Stimulated activated CD8-positive, alpha-beta memory T cell treated with anti-CD3 and anti-CD28 coated beads, Interleukin-2, amount 100 ng/mL, for 1 hour (primary cell): ENCODE data around the gene SOWAHA.
A peak's percentile ranks its signal among the peaks of the same experiment; 100 is the strongest.

ENCODE experiments used
- DNase-seq, 2 donors: peaks; one replicate each; pipeline ENCODE4 v3.0.0-alpha.2; 2020; ENCODE audit warnings: low read depth in 2 of 2

Gene SOWAHA

GRCh38 chr5:132807163-132807838 lies 5.8 kb upstream of the SOWAHA start:
- DNase-seq: no peak

DNA sequence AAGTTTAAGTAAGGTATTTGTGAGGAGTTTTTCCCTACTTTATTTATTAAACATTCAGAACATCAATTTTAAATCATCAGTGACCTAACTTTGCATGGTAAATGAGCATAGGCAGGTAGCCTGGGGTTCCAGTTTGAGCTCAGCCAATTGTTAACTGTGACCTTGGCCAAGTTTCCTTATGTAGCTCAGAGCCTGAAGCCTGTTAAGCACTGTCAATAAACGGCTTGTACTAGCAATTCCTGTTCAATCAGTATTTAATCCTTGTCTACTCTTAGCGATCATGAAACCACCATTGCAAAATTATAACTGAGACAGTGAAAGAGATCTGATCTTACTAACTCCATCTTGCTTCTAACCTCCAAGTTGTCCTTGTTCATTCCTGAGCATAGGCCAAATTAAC lies 4.7 kb upstream of the SOWAHA start:
- DNase-seq: no peak

DNA sequence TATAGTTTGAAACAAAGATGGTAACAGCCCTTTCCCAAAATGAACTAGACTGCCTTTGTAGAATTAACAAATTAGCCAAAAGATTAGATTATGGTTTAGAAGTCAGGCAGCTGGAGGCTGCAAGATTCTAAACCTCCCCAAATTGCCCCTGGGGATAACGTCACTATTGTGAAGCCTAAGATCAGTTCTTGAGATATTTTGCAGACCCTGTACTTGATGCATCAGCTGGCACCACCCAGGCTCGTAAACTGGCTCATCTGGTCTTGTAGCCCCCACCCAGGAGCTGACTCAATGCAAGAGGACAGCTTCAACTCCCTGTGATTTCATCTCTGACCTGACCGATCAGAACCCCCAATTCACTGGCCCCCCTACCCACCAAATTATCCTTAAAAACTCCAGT lies 4.2 kb upstream of the SOWAHA start:
- no peak for DNase-seq

- DNase-seq: no peak
These were observed 2.5 kb upstream of the SOWAHA start for GRCh38 chr5:132810605-132811004.

GRCh38 chr5:132812123-132812765 lies 858 bp upstream of the SOWAHA start:
- DNase-seq: no peak

DNA sequence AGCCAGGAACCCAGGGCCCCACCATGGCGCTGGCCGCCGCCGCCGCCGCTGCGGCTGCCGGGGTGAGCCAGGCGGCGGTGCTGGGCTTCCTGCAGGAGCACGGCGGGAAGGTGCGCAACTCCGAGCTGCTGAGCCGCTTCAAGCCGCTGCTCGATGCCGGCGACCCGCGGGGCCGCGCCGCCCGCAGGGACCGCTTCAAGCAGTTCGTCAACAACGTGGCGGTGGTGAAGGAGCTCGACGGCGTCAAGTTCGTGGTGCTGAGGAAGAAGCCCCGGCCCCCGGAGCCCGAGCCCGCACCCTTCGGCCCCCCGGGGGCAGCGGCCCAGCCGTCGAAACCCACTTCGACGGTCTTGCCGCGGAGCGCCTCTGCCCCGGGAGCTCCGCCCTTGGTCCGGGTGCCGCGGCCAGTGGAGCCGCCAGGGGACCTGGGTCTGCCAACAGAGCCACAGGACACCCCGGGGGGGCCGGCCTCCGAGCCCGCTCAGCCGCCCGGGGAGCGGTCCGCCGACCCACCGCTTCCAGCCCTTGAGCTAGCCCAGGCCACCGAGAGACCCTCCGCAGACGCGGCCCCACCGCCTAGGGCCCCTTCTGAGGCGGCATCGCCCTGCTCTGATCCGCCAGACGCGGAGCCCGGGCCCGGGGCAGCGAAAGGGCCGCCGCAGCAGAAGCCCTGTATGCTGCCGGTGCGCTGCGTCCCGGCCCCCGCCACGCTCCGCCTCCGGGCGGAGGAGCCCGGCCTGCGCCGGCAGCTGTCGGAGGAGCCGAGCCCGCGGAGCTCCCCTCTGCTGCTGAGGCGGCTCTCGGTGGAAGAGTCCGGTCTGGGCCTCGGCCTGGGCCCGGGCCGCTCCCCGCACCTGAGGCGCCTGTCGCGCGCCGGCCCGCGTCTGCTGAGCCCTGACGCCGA lies 749 bp downstream of the SOWAHA start:
- no peak for DNase-seq

- DNase-seq: no peak
These were observed 1.6 kb downstream of the SOWAHA start for GRCh38 chr5:132814503-132815294.

DNA sequence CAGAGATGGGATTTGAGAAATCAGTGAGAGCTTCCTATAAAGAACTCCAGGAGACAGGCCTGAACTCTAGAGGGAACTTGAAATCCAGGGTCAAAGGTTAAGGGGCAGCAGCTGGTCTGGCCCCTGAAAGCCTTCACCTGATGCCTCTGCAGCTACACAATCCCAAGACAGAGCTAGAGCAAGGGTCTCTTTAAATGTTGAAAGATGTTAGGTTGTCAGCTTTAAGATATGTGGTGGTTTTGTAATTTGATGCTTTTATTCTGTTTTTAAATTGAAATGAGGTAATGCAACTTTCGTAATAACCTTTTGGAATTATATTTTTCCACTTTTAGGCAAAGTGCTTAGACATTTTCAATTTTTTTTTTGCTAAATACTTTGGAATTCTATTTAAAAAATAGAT lies 2.4 kb downstream of the SOWAHA start:
- DNase-seq: no peak

GRCh38 chr5:132816083-132816482 lies 3.0 kb downstream of the SOWAHA start:
- no peak for DNase-seq

- no peak for DNase-seq
These were observed 3.5 kb downstream of the SOWAHA start for GRCh38 chr5:132816554-132816953.

DNA sequence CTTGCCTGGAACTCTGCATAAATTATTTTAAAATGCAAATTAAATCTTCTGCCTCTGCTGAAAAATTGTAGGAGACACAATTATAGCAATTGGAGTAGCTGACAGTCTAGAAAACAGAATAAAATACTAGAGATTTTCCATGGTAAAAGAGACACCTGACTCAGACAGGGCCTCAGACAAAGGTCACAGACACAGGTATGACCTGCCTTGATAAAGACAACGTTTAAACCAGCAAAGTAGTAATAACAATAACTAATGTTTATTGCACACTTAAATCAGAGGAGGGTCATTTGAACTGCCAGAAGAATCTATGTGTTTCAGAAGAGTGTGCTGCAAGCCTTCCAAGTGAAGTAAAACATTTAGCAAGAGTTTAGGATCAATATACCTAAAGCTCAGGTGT lies 3.9 kb downstream of the SOWAHA start:
- no peak for DNase-seq

GRCh38 chr5:132819468-132819867 lies 6.4 kb downstream of the SOWAHA start:
- no peak for DNase-seq

DNA sequence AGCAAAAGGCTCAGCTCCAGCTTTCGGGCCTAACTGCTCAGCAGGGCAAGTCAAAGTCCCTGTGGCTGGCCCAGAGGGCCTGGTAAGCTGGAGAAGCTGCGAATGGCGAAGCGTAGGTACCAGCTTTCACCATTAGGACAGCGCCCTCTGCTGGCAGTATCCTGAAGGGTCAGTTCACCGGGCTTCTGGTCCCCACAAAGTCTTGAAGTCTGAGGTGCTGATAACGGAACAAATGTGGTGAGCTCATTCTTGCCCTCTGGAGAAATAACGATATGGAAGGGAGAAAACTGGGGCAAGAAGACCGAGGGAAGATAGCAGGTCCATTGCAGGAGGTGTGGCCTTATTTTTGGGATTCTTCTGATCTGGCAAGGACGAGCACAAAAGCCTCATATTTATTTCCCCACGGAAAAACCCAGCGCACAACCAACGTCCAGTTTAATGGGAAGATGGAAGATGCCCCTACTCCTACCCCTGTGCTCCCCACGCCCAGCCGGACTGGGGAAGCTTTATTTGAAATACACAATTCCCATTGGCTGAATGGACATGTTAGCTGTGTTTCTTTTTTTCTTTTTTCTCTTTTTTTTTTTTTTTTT lies 7.2 kb downstream of the SOWAHA start:
- DNase-seq: peak; percentile 73 to 79

DNA sequence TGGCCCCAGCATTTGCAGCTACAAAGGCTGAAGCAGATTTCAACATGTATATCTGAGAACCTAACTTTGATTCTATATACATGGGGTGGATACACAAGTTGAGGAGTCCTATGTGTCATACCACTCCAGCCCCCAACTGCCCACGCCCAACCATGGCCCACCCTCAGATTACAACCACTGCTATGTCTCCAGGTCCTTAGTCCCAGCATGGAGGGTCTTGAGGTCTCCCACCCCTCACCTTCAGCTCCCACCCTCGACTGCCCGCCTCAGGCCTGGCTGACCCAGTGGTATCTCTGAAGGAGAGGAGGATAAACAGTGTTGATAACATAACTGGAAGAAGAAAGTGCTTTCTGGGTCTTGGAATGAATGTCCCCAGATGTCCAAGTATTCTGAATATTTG lies 8.2 kb downstream of the SOWAHA start:
- no peak for DNase-seq

- DNase-seq: no peak
These were observed 8.7 kb downstream of the SOWAHA start for GRCh38 chr5:132821791-132822190.

DNA sequence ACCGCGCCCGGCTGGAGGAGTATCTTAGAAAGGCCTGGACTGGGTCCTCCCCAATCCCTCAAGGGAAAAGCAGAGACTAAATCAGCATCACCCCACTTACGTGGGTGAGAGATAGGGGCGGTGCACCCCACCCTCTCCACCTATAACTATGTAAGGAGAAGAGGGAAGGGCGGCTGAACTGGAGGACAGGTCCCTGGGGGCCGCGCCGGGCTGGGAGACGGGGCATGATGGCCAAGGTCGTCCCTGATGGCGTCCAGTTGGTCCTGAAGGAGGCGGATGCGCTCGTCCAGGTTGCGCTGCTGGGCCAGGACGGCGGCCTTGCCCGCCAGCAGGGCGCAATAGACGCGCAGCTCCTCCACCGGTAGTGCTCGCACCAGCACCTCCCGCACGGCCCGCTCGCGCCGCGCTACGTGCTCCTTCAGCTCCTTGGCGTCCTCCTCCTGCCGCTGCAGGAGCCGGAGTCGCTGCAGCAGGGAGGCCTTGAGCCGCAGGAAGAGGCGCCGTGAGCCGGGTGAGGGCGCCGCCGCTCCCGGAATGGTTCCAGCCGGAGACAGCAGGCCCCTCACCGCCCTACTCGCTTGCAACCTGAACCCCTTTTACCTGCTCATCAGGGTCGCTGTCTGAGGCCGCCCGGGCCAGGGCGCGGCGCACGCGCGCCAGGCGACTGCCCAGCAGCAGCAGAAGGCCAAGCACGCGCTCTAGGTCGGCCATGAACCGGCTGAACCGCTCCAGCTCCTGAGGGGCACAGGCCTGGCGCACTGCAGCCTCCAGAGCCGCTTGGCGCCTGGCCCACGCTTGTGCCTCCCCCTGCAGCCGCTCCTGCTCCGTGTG lies 9.8 kb downstream of the SOWAHA start:
- DNase-seq: no peak

- DNase-seq: no peak
These were observed 10.5 kb downstream of the SOWAHA start for GRCh38 chr5:132823481-132824050.

GRCh38 chr5:132824426-132824825 lies 11.3 kb downstream of the SOWAHA start:
- DNase-seq: no peak

- DNase-seq: no peak
These were observed 12.1 kb downstream of the SOWAHA start for GRCh38 chr5:132825033-132825833.
